Measurements from ENCODE around the gene SDK1. TPM values are rescaled to one million over a fixed set of nuclear protein-coding genes. Genes with fewer than 3 reads are reported as not detected.

Gene SDK1
- total RNA-seq, 1 donor from 2014 or later: 10.9 TPM

DNA sequence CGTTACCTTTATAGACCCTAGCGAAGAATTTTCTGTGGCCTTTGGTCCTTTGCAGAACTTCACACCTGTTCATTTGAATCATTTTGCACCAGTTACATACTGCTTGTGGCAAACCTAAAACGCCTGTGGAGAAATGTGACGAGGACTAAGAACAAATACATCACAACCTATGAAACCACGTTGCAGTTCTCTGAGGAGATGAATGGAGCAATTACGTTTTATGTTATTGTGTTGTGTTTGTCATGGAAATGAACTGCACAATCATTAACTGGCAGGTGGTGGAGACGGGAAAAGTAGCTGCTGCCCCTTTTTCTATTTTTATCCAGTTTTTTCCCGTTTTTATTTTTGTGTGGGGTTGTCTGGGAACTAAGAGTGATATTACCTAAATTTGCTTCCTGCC is 505.5 kb downstream of the SDK1 start:
- H3K27me3 Mint-ChIP-seq (ENCODE audit: low read depth): no peaks in the 10 kb centered on the region
- TF ChIP-seq, protein P1, sequence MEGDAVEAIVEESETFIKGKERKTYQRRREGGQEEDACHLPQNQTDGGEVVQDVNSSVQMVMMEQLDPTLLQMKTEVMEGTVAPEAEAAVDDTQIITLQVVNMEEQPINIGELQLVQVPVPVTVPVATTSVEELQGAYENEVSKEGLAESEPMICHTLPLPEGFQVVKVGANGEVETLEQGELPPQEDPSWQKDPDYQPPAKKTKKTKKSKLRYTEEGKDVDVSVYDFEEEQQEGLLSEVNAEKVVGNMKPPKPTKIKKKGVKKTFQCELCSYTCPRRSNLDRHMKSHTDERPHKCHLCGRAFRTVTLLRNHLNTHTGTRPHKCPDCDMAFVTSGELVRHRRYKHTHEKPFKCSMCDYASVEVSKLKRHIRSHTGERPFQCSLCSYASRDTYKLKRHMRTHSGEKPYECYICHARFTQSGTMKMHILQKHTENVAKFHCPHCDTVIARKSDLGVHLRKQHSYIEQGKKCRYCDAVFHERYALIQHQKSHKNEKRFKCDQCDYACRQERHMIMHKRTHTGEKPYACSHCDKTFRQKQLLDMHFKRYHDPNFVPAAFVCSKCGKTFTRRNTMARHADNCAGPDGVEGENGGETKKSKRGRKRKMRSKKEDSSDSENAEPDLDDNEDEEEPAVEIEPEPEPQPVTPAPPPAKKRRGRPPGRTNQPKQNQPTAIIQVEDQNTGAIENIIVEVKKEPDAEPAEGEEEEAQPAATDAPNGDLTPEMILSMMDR (IDR thresholded peaks at IDR 0.05): no peak
- H3K4me1 Mint-ChIP-seq (ENCODE audit: low read depth): no peaks in the 10 kb centered on the region
- H3K9me3 Mint-ChIP-seq (ENCODE audit: low read depth): peaks cover 4% of the 10 kb centered on the region
- no peak overlapping the region for H3K4me3 Mint-ChIP-seq (ENCODE audit: unreplicated experiment)
- H3K27ac Mint-ChIP-seq (ENCODE audit: unreplicated experiment): no peak overlapping the region
- no peaks in the 10 kb centered on the region for H3K36me3 Mint-ChIP-seq (ENCODE audit: low read depth)
- DNase-seq (ENCODE audit: low spot score): no peak

GRCh38 chr7:3807824-3808223 is 506.8 kb downstream of the SDK1 start:
- no peak overlapping the region for H3K4me3 Mint-ChIP-seq (ENCODE audit: unreplicated experiment)
- no peak for DNase-seq (ENCODE audit: low spot score)
- H3K27ac Mint-ChIP-seq (ENCODE audit: unreplicated experiment): no peak overlapping the region
- no peaks in the 10 kb centered on the region for H3K4me1 Mint-ChIP-seq (ENCODE audit: low read depth)
- peaks cover 4% of the 10 kb centered on the region for H3K9me3 Mint-ChIP-seq (ENCODE audit: low read depth)
- no peaks in the 10 kb centered on the region for H3K27me3 Mint-ChIP-seq (ENCODE audit: low read depth)
- TF ChIP-seq, protein P1 (IDR thresholded peaks at IDR 0.05): no peak
- no peaks in the 10 kb centered on the region for H3K36me3 Mint-ChIP-seq (ENCODE audit: low read depth)

DNA sequence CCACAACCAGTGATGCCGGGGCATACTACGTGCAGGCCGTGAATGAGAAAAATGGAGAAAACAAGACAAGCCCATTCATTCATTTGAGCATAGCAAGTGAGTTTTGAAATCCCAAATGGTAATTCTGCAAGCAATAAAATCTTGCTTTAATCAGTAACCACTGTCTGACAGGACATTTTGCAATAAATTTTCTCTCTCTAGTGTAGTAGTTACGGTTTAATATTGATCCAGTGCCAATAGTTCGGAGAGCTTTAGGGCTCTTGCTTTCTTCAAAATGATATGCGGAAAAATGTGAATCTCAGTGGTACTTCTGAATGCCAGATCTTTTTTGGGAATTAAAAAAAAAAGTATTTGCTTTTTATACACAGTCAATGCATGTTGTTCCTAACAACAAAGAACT is 520.4 kb downstream of the SDK1 start:
- H3K27ac Mint-ChIP-seq (ENCODE audit: unreplicated experiment): no peak overlapping the region
- TF ChIP-seq, protein P1 (IDR thresholded peaks at IDR 0.05): no peak
- no peak overlapping the region for H3K4me3 Mint-ChIP-seq (ENCODE audit: unreplicated experiment)
- no peak for DNase-seq (ENCODE audit: low spot score)
- H3K4me1 Mint-ChIP-seq (ENCODE audit: low read depth): no peaks in the 10 kb centered on the region
- no peaks in the 10 kb centered on the region for H3K27me3 Mint-ChIP-seq (ENCODE audit: low read depth)
- no peaks in the 10 kb centered on the region for H3K9me3 Mint-ChIP-seq (ENCODE audit: low read depth)
- H3K36me3 Mint-ChIP-seq (ENCODE audit: low read depth): no peaks in the 10 kb centered on the region

DNA sequence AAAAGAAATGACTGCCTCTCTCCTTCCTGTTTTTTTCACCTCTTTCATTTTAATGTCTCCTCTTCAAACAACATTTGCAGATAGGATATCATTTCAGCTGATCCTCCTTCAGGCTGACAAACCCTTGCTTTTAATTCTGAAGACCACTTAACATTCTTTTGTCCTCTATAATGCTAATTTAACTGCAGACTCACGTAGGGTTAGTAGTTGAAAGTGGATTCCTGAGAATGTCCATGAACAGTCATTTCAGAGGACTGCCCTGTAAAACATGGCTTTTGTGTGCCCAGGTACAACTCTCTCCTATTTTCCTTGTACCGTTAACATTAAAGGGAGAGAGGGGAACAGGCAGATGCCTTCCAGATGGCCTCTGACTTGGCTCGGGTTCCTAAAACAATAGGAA is 524.4 kb downstream of the SDK1 start:
- H3K27me3 Mint-ChIP-seq (ENCODE audit: low read depth): no peaks in the 10 kb centered on the region
- no peaks in the 10 kb centered on the region for H3K9me3 Mint-ChIP-seq (ENCODE audit: low read depth)
- H3K36me3 Mint-ChIP-seq (ENCODE audit: low read depth): no peaks in the 10 kb centered on the region
- no peak overlapping the region for H3K27ac Mint-ChIP-seq (ENCODE audit: unreplicated experiment)
- TF ChIP-seq, protein P1 (IDR thresholded peaks at IDR 0.05): no peak
- no peak for DNase-seq (ENCODE audit: low spot score)
- H3K4me3 Mint-ChIP-seq (ENCODE audit: unreplicated experiment): no peak overlapping the region
- H3K4me1 Mint-ChIP-seq (ENCODE audit: low read depth): no peaks in the 10 kb centered on the region

DNA sequence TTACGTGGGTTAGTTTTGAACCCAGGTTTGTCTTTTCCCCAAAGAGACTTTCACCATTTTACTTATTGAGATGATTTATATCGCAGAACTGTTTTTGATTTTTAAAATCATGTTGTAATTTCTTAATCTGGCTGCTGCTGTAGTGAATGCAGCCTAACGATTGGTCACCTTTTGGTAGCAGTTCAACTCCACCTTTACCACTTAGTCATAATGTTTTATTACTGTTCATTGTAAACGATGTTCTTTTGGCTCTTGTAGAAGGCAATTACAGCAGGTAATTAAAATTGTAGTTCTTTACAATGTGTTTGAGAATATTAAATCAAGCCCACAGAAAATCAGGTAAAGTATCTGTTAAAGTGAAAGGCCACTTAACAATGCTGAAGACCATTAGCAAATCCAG is 531.1 kb downstream of the SDK1 start:
- no peaks in the 10 kb centered on the region for H3K36me3 Mint-ChIP-seq (ENCODE audit: low read depth)
- TF ChIP-seq, protein P1 (IDR thresholded peaks at IDR 0.05): no peak

More for the DNA sequence above, 531.1 kb downstream of the SDK1 start:
- DNase-seq (ENCODE audit: low spot score): no peak
- no peaks in the 10 kb centered on the region for H3K27me3 Mint-ChIP-seq (ENCODE audit: low read depth)
- H3K27ac Mint-ChIP-seq (ENCODE audit: unreplicated experiment): no peak overlapping the region
- no peaks in the 10 kb centered on the region for H3K4me1 Mint-ChIP-seq (ENCODE audit: low read depth)
- no peaks in the 10 kb centered on the region for H3K9me3 Mint-ChIP-seq (ENCODE audit: low read depth)
- no peak overlapping the region for H3K4me3 Mint-ChIP-seq (ENCODE audit: unreplicated experiment)

Data from chondrocyte (in vitro differentiated cells).